ENCODE data around the gene ZNF672. TPM values are rescaled to one million over a fixed set of nuclear protein-coding genes. Genes with fewer than 3 reads are reported as not detected.

ZNF672 gene
- total and polyA plus RNA-seq, 2 of the 4 experiments (the other 2 are of a cell fraction): 6.6 to 12.6 TPM

GRCh38 chr1:248817065-248817464 is 21.0 kb upstream of the ZNF672 start:
- in situ Hi-C loops (cut with MboI; ENCODE audit: low sequenced_read_pairs) (no loop called here), dilution Hi-C loops (cut with HindIII; ENCODE audit: low sequenced_read_pairs, unreplicated experiment) (no loop called here), intact Hi-C loops (cut with micrococcal nuclease) (no loop called here)
- peaks cover 57% of the 10 kb centered on the region for H3K36me3 ChIP-seq (ENCODE audit: control insufficient read depth, insufficient read depth, low read length)
- no peak overlapping the region for H2BK15ac ChIP-seq (ENCODE audit: low read depth, low read length)
- no peak overlapping the region for H4K5ac ChIP-seq (ENCODE audit: low read depth, low read length)
- no peak overlapping the region for H3K9ac ChIP-seq (ENCODE audit: low read depth, low read length)
- H2BK120ac ChIP-seq (ENCODE audit: low read depth, low read length): no peak overlapping the region
- ChIA-PET POLR2A (ENCODE audit: unreplicated experiment) (no interaction called here), CTCF (no interaction called here)
- no peak overlapping the region for H4K91ac ChIP-seq (ENCODE audit: insufficient read depth, low read depth, low read length)
- H4K8ac ChIP-seq (ENCODE audit: low read depth in 2 of 2, low read length in 2 of 2): no peak overlapping the region
- no peak for ATAC-seq (ENCODE audit: low read depth)
- H2BK20ac ChIP-seq (ENCODE audit: low read depth, low read length): no peak overlapping the region
- no peaks in the 10 kb centered on the region for H3K9me3 ChIP-seq (ENCODE audit: control insufficient read depth, insufficient read depth, low read length)
- H3K4ac ChIP-seq (ENCODE audit: low read depth, low read length): no peak overlapping the region
- H3K27me3 ChIP-seq (ENCODE audit: control insufficient read depth, insufficient read depth, low read length): no peaks in the 10 kb centered on the region
- no peak for TF ChIP-seq RCOR1 (IDR thresholded peaks at IDR 0.05; ENCODE audit: insufficient replicate concordance, low read length)
- no peak for TF ChIP-seq FOS (IDR thresholded peaks at IDR 0.05; ENCODE audit: low read depth, low read length)
- no peak for TF ChIP-seq NFE2L2 (IDR thresholded peaks at IDR 0.05; ENCODE audit: low read depth, low read length)
- TF ChIP-seq MXI1 (IDR thresholded peaks at IDR 0.05; ENCODE audit: borderline replicate concordance, low read depth, low read length): no peak
- no peak for TF ChIP-seq ELK1 (IDR thresholded peaks at IDR 0.05; ENCODE audit: borderline replicate concordance, low read depth, low read length)
- TF ChIP-seq CTCF (conservative IDR thresholded peaks at IDR 0.05; ENCODE audit: low read depth, low read length): no peak
- TF ChIP-seq BHLHE40 (IDR thresholded peaks at IDR 0.05; ENCODE audit: low read depth, low read length): no peak
- no peak for TF ChIP-seq USF2 (IDR thresholded peaks at IDR 0.05; ENCODE audit: low read depth, low read length)
- TF ChIP-seq POLR2A (IDR thresholded peaks at IDR 0.05; ENCODE audit: low read depth, low read length): no peak
- no peak for TF ChIP-seq RAD21 (IDR thresholded peaks at IDR 0.05; ENCODE audit: low read length)
- TF ChIP-seq CEBPB (IDR thresholded peaks at IDR 0.05; ENCODE audit: low read depth, low read length): no peak
- no peak for TF ChIP-seq MAZ (IDR thresholded peaks at IDR 0.05; ENCODE audit: borderline replicate concordance, low read depth, low read length)
- TF ChIP-seq MAFK (IDR thresholded peaks at IDR 0.05; ENCODE audit: low read depth, low read length): no peak
- TF ChIP-seq CHD1 (IDR thresholded peaks at IDR 0.05; ENCODE audit: low read depth, low read length): no peak
- TF ChIP-seq RFX5 (IDR thresholded peaks at IDR 0.05; ENCODE audit: low read depth, low read length): no peak
- no peak for TF ChIP-seq SMC3 (IDR thresholded peaks at IDR 0.05; ENCODE audit: low read depth, low read length)
- no peak overlapping the region for H3K18ac ChIP-seq (ENCODE audit: low read depth, low read length)
- H2AK9ac ChIP-seq (replicated peaks; ENCODE audit: low read depth, low read length, poor library complexity): no peak overlapping the region
- no peak overlapping the region for H2AFZ ChIP-seq (replicated peaks; ENCODE audit: low read length, poor library complexity)
- whole genome bisulfite sequencing, 2 experiments (ENCODE audit: extremely low coverage in 2 of 2, insufficient read length in 1 of 2): no CpG with 5 or more reads among the region's 6 CpGs
- peaks cover 32% of the 10 kb centered on the region for H3K9me1 ChIP-seq (ENCODE audit: insufficient read depth, low read length)
- H3K14ac ChIP-seq (replicated peaks; ENCODE audit: low read depth, low read length): no peak overlapping the region
- BruUV-seq (replicated peaks): no TSS peak
- no peak for DNase-seq
- H3K27ac ChIP-seq (ENCODE audit: insufficient read depth, low read length): no peak overlapping the region
- H3K4me2 ChIP-seq (ENCODE audit: low read depth, low read length): no peak overlapping the region
- H4K20me1 ChIP-seq (ENCODE audit: insufficient read depth, low read length): peaks cover 20% of the 10 kb centered on the region; the same call in 1 of the 2 replicates
- H3K23ac ChIP-seq (ENCODE audit: low read depth, low read length): no peak overlapping the region
- no peak overlapping the region for H2AK5ac ChIP-seq (ENCODE audit: low read depth, low read length)
- no peak overlapping the region for H3K4me3 ChIP-seq (ENCODE audit: insufficient read depth, low read depth, low read length)
- no peak overlapping the region for H3K56ac ChIP-seq (ENCODE audit: extremely low read depth, insufficient read depth, low read length)
- no peak overlapping the region for H2BK5ac ChIP-seq (ENCODE audit: low read depth, low read length, poor library complexity, severe bottlenecking)
- peaks cover 42 to 68% of the 10 kb centered on the region in 2 experiments for H3K79me1 ChIP-seq (ENCODE audit: low read depth in 1 of 2, low read length in 2 of 2)
- peaks cover 13% of the 10 kb centered on the region for H3K4me1 ChIP-seq (ENCODE audit: control insufficient read depth, insufficient read depth, low read length)

All from IMR-90 (cell line).